OCI-LY7 (cell line): ENCODE measurements around the gene PLSCR1.

Experiments used
- CTCF ChIP-seq: fragments of 200-600 bp; sonication (generic); conservative IDR thresholded peaks from 2 replicates; pipeline ENCODE4 v1.5.1; 2014; ENCODE audit warnings: mild to moderate bottlenecking, antibody characterized with exemption, low read length, moderate library complexity, mixed read lengths
- EZH2phosphoT487 ChIP-seq: fragments of 200-600 bp; sonication (generic); IDR thresholded peaks from 2 replicates; pipeline ENCODE4 v1.6.1; 2018; ENCODE audit warnings: low read depth, borderline replicate concordance, mild to moderate bottlenecking, mixed run types, antibody characterized with exemption, low read length, moderate library complexity, mixed read lengths

- TF ChIP-seq CTCF (no peak), EZH2phosphoT487 (no peak)
Observed at GRCh38 chr3:146493221-146493620, 51.2 kb downstream of the PLSCR1 start.
